RWPE1 (cell line): Measurements from ENCODE around the gene MEF2A.
"Not testable (repeated sequence)": the region's sequence is repeated elsewhere in the genome, so short reads cannot be mapped to it uniquely, and the experiment has no call there.

Experiments
- CTCF ChIA-PET: fragments of 350-600 bp; sonication (Branson Sonifier 250); formaldehyde crosslinking; extraction: SDS; loops from one replicate; lab custom pipeline; 2021; lab: Yijun Ruan, JAX
- POLR2A ChIA-PET: fragments of 400-600 bp; formaldehyde crosslinking; extraction: SDS; loops from one replicate; lab custom pipeline; 2020; ENCODE audit warnings: antibody characterized with exemption; ENCODE audit not compliant: low non-redundant PET; lab: Yijun Ruan, JAX
- DNase-seq: peaks from one replicate; pipeline ENCODE4 v3.0.0; 2012; ENCODE audit warnings: low spot score
- H3K27ac ChIP-seq: fragments of 450-650 bp; 2 replicates; pipeline ENCODE4 v1.5.1; 2017
- CTCF ChIP-seq: fragments of 450-650 bp; conservative IDR thresholded peaks from 2 replicates; pipeline ENCODE4 v1.5.1; 2017; ENCODE audit warnings: low read depth, mild to moderate bottlenecking

MEF2A gene

DNA sequence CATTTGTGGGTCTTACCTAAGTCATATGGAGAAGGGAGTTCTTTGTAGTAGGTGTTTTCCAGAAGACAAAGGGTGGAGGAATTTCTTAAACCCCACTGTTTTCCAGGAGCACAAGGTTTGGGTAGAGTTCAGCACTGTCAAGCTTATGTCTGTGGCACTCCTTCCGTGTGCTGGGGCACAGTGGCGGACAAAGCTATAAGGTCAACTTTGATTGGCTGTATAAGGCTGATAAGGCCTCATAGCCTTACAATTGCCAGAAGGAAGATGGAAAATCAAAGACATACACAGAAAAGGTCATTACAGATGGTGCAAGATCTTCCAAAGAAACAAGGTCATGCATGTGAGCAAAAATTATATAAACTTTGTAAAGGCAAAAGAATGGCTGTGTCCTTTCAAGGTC, 170.9 kb downstream of the MEF2A start:
- DNase-seq, result no peak
- H3K27ac ChIP-seq, result no peak overlapping the region
- POLR2A ChIA-PET, result no interaction called here
- CTCF ChIA-PET, result no interaction called here
- TF ChIP-seq CTCF, result no peak

- no peak for DNase-seq
- ChIA-PET CTCF (no interaction called here), POLR2A (no interaction called here)
- H3K27ac ChIP-seq, result no peak overlapping the region
- TF ChIP-seq CTCF, result no peak
Measured at GRCh38 chr15:99738021-99738847, 172.4 kb downstream of the MEF2A start.

DNA sequence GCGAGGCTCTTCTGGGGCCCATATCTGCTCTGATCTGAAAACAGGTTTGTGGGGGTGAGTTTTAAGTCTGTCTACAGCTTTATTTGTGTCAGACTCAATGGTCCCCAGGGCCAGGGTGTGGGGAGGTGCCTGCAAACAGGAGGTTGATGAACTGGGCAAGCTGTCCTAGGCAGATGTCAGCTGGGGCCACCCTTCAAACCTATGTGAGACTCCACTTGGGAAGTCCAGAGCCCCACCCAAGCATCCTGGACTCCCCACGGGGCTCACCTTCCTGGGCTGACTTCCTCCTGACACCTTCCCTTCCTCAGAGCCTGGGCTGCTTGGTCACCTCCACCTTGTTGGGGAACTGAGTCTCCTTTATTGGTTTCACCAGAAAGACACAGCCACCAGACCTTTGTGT, 176.1 kb downstream of the MEF2A start:
- TF ChIP-seq CTCF, result no peak
- CTCF ChIA-PET, result no interaction called here
- POLR2A ChIA-PET, result no interaction called here
- no peak overlapping the region for H3K27ac ChIP-seq
- DNase-seq, result no peak

GRCh38 chr15:99744142-99744541, 178.4 kb downstream of the MEF2A start:
- no peak for DNase-seq
- ChIA-PET CTCF (no interaction called here), POLR2A (no interaction called here)
- H3K27ac ChIP-seq, result no peak overlapping the region
- TF ChIP-seq CTCF, result no peak

GRCh38 chr15:99745370-99746086, 179.7 kb downstream of the MEF2A start:
- ChIA-PET POLR2A (no interaction called here), CTCF (no interaction called here)
- no peak for DNase-seq
- no peak for TF ChIP-seq CTCF
- H3K27ac ChIP-seq, result no peak overlapping the region

DNA sequence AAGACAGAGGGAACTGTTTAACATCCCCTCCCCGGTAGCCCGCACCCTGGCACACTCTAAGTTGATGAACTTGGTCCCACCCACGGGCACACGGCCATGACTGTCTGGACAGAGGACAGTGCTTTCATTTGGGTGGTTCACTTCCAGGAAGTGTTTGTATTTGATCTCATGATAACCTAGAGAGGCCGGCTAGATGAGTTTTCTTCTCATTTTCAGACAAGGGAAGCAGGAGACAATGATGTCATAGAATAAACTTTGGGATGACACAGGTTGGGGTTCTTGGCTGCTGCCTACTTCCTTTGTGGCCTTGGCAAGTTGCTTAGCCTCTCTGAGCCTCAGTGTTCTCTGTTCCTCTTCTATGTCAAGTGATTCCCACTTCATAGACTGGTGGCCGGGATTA, 183.6 kb downstream of the MEF2A start:
- TF ChIP-seq CTCF, result no peak
- no peak overlapping the region for H3K27ac ChIP-seq
- ChIA-PET CTCF (no interaction called here), POLR2A (no interaction called here)
- DNase-seq, result no peak

GRCh38 chr15:99750326-99750725, 184.5 kb downstream of the MEF2A start:
- CTCF ChIA-PET, POLR2A ChIA-PET, DNase-seq, H3K27ac ChIP-seq: not testable (repeated sequence)
